Esophagus squamous epithelium (tissue), 4 donors: ENCODE results near the gene RAB11FIP3.

Experiments used
- CTCF ChIP-seq, 6 experiments: fragments of 450-650 bp in 4 of 6; fragments of 200-600 bp in 2 of 6; sonication (generic) in 2 of 6; IDR thresholded peaks; one replicate each; pipeline ENCODE4 v1.5.1; 2016 to 2019; ENCODE audit warnings: antibody characterized with exemption in 6 of 6, mild to moderate bottlenecking in 4 of 6, moderate library complexity in 4 of 6
- POLR2A ChIP-seq, 4 donors: fragments of 450-650 bp; IDR thresholded peaks; one replicate each; pipeline ENCODE4 v1.6.1; 2017; ENCODE audit warnings: antibody characterized with exemption in 4 of 4, mild to moderate bottlenecking in 4 of 4, moderate library complexity in 3 of 4

GRCh38 chr16:534135-534534, 108.7 kb downstream of the RAB11FIP3 start:
- TF ChIP-seq CTCF (IDR thresholded peaks at IDR 0.05): no peak
- no peak for TF ChIP-seq POLR2A (IDR thresholded peaks at IDR 0.05)
